ENCODE results near the gene MYO16.
"Not testable (repeated sequence)": the region's sequence is repeated elsewhere in the genome, so short reads cannot be mapped to it uniquely, and the experiment has no call there.

The MYO16 gene

DNA sequence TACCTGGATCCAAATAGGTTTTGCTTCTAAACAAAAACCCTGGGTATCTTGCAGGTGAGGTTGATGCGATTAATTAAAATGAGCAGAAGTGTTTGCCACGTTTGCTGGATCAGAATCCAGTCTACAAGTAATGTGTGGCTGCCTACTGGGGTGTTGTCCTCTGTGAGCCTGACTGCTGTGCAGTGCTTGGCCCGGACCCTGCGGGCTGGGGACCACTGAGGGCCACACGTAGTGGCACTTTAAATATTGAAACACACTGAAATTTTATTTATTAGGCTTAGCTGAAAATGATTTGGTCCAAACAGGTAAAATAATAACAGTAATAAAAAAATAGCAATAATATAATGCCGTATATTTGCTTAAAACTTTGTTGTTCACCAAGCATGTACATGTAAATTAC lies 338.0 kb downstream of the MYO16 start:
- FAIRE-seq (no peak), DNase-seq (ENCODE audit: low spot score) (no peak)

GRCh38 chr13:108968566-108968965 lies 339.2 kb downstream of the MYO16 start:
- FAIRE-seq (no peak), DNase-seq (ENCODE audit: low spot score) (peak; percentile 35)

DNA sequence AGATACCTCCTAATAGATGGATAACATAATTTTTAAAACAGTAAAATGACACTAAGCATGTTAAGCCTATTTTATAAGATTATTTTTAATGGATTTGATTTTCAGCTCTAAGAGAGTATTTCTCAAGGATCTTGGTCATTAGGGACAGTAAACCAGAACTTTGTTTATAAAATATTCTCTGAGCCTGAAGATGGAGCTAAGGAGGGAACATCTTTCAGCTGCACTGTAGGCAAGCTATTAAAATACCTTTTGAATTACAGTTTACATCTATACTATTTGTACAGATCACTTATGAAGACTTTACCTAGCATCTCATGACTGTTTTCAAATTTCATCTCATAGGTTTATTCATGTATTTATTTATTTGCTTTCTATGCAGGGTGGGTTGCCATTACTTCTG lies 345.3 kb downstream of the MYO16 start:
- DNase-seq (ENCODE audit: low spot score) = no peak
- FAIRE-seq = no peak

DNA sequence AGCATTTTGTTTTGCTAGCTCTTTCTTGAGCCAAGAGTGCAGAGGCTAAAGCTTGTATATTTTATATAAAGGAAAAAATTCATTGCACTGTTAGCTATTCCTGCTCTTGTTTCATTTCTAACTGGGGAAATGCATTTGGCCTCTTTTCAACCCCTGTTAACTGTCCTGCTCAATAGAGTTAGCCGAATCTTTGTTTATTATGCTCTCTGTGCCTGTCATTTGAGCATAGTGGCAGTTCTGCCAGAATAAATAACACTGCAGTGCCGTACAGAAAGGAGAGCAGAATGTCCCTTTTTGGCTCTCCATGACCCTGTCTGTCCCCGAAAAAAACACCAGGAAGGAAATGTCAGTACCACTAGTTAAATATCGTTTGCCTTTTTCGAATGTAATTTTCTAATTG lies 350.8 kb downstream of the MYO16 start:
- FAIRE-seq (no peak), DNase-seq (ENCODE audit: low spot score) (no peak)

DNA sequence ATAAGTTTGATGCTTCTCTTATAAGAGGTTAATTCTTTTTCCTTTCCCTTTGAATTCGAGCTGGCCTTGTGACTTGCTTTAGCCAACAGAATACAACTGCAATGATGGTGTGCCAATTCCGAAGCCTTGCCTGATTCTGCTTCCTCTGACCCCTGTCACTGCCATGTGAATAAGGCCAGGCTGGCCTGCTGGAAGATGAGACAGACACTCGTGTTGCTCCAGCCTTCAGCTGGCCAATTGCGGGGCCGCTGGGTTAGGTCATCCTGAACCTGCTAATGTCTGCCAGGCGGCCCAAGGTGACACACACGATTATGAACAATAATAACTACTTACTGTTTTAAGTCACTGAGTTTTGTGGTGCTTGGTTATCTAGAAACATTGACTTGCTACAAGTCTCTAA lies 352.0 kb downstream of the MYO16 start:
- DNase-seq (ENCODE audit: low spot score) (no peak), FAIRE-seq (no peak)

GRCh38 chr13:108983273-108983672 lies 353.9 kb downstream of the MYO16 start:
- FAIRE-seq (no peak), DNase-seq (ENCODE audit: low spot score) (no peak)

DNA sequence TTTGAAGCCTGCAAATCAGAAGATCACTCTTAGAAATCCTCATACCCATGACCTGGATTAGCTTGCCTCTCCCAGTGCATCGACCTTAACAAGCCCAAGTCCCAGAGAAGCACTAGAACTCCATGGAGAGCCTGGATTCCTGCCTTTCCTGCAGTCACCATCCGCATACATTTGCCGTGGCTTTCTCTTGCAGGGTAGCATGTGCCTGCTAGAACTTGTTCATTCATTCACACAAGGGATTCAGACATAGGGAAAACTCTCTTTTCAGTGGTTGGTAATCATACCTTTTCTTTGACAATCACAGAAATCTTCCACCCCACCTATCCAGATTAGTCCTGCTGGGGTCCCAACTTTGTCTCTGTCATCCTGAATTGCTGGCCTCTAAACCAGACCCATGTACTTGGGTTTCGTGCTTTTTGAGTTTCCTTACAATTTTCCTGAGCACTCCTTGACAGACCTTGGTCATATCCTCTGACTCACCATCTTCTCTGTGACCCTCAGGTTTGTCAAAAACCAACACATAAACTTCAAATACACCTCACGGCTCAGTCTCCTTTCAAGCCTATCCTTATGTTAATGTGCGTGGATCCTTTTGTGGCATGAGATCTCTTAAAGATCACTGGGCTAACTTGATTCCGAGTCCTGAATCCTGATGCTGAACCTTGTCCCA lies 355.0 kb downstream of the MYO16 start:
- DNase-seq (ENCODE audit: low spot score) (no peak), FAIRE-seq (no peak)

DNA sequence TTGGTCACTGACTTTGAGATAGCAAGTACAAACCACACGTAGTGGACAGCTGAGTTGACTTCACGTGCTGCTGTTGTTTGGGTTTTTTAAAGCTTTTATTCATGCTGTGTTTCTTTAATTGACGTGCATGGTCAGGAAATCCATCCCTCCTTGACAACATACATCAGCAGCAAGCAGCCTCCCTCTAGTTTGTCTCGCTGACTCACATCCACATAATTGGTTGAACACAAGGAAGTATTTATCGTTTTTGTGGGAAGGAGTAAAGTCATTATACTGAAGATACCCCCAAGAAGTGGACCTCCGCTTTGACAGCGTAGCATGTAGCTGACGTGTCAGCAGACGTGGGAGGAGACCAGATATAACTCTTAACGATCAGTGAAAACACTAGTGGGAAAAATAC lies 355.8 kb downstream of the MYO16 start:
- DNase-seq (ENCODE audit: low spot score) = no peak
- no peak for FAIRE-seq

DNA sequence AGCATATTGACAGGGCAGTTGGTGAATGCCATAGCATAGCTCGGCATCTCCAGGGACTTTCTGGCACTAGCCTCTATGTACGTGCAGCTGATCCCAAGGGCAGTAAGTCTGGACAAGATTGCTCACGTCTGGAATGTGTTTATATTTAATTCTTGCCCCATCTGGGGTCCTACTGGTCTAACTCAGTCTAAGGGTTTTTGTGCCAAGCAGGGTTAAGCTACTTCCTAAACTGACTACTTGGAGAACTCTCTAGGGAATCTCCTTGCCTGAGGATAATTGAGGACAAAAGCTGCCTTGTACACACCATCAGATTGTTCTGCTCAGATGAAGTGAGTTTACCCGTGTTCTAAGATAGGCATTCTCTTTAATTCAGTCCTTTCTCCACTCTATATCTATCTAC lies 358.1 kb downstream of the MYO16 start:
- FAIRE-seq (no peak), DNase-seq (ENCODE audit: low spot score) (no peak)

- FAIRE-seq = no peak
- no peak for DNase-seq (ENCODE audit: low spot score)
Measured at GRCh38 chr13:108987944-108988343, 358.5 kb downstream of the MYO16 start.

GRCh38 chr13:108991416-108991815 lies 362.0 kb downstream of the MYO16 start:
- not testable (repeated sequence) for FAIRE-seq

GRCh38 chr13:108993346-108993745 lies 363.9 kb downstream of the MYO16 start:
- FAIRE-seq = no peak

More at GRCh38 chr13:108991416-108991815, 362.0 kb downstream of the MYO16 start:
- DNase-seq (ENCODE audit: low spot score) = not testable (repeated sequence)

DNA sequence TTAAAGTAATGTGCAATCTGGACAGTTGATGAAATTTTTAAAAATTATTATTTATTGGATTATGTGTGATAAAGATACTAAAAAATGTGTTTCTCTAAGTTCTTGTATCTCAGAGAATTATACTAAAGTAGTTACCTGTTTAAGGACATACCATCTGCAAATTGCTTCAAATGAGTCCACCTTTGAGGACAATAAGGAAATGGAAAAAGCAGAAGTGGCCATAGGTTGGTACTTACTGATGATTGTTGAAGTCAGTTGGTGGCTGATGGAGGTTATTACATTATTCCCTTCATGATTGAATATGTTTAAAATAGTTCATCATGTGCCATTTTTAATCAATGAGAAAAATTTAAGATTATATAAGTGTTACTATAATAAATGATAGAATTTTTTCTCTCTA lies 367.0 kb downstream of the MYO16 start:
- no peak for DNase-seq (ENCODE audit: low spot score)
- FAIRE-seq = no peak

More at GRCh38 chr13:108993346-108993745, 363.9 kb downstream of the MYO16 start:
- no peak for DNase-seq (ENCODE audit: low spot score)

DNA sequence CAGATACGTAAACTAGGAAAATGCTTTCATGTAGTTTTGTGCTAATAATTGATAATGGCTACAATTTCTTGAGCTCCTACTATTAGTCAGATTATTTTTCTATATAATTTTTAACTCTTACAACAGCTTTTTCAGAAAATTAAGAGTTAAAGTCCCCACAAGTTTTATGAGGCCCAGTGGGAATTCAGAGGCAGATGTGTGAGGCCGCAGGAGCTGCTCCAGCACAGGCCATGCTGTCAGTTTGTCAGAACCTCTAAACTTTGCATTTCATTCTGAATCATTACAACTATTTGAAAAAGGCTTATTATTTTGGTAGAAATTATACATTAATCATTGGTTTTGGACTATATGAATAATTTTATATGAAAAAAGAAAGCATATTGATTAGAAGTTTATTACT lies 370.8 kb downstream of the MYO16 start:
- FAIRE-seq (no peak), DNase-seq (ENCODE audit: low spot score) (no peak)

- no peak for DNase-seq (ENCODE audit: low spot score)
- no peak for FAIRE-seq
Measured at GRCh38 chr13:109002934-109003333, 373.5 kb downstream of the MYO16 start.

DNA sequence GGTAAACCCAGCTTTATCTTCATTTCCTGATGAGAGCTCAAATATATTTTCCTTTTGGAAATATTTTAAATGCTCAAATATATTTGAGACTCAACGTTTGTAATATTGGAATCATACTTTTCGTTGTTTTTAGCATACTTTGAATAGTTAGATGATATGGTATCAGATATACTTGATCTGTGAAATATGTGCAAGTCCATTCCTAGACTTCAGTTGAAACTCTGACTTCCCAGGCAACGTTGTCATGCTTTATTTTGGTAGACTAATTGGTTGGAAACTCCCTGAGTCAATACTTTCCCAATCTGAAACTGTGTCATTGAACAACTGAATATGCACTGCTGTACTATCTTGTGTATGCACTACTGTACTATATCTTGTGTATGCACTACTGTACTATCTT lies 378.5 kb downstream of the MYO16 start:
- FAIRE-seq (no peak), DNase-seq (ENCODE audit: low spot score) (no peak)

GRCh38 chr13:109009756-109010155 lies 380.3 kb downstream of the MYO16 start:
- DNase-seq (ENCODE audit: low spot score) = no peak

GRCh38 chr13:109010912-109011311 lies 381.5 kb downstream of the MYO16 start:
- FAIRE-seq (no peak), DNase-seq (ENCODE audit: low spot score) (no peak)

More at GRCh38 chr13:109009756-109010155, 380.3 kb downstream of the MYO16 start:
- FAIRE-seq = no peak

GRCh38 chr13:109012115-109012514 lies 382.7 kb downstream of the MYO16 start:
- DNase-seq (ENCODE audit: low spot score) (no peak), FAIRE-seq (no peak)

GRCh38 chr13:109021558-109021957 lies 392.1 kb downstream of the MYO16 start:
- FAIRE-seq (no peak), DNase-seq (ENCODE audit: low spot score) (no peak)

DNA sequence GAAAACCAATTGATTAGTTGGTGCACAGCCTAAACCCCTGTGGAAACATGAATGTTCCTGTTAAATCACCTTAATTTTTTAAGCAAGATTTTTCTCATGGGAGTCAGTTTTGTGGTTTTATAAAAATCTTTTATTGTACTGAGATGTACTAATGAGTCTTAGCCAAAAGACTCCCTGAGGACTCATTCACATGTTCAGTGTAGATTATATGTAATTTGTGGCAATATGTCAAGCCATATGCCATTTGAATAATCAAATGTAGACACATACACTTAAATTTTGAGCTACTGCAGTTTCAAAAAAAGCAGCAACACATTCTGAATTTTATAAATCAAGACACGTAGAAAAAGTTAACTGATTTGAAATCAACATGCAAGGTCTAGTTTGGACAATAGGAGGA lies 395.2 kb downstream of the MYO16 start:
- no peak for FAIRE-seq
- DNase-seq (ENCODE audit: low spot score) = no peak

DNA sequence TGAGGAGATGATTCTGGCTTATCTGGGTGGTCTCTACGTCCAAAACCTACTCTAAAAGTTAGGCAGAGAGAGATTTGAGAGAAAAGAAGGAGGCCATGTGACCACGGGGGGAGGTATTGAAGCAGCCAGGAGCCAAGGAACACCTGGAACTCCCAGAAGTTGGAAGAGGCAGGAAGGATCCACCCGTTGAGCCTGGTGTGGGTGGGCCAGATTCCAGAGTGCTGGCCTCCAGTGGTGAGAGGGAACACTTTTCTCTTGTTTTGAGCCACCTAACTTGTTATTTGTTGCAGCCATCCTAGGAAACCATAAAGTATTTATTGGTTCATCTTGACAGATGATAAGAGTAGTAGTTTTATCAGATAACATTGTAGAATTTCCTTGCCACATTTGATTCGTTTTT lies 396.9 kb downstream of the MYO16 start:
- FAIRE-seq (no peak), DNase-seq (ENCODE audit: low spot score) (no peak)

- FAIRE-seq (no peak), DNase-seq (ENCODE audit: low spot score) (no peak)
Measured at GRCh38 chr13:109028624-109029023, 399.2 kb downstream of the MYO16 start.

GRCh38 chr13:109033090-109033489 lies 403.7 kb downstream of the MYO16 start:
- no peak for FAIRE-seq
- no peak for DNase-seq (ENCODE audit: low spot score)
